ENCODE measurements around the gene BPNT1. TPM values are rescaled to one million over a fixed set of nuclear protein-coding genes. Genes with fewer than 3 reads are reported as not detected.

BPNT1 gene
- total and polyA plus RNA-seq, 2 donors (not counting 3 experiments of a cell fraction or from before 2014, with no cell fraction given) = 20.3 to 29.0 TPM

- POLR2A ChIA-PET = no interaction called here
- Histone ChIP-seq H3K27me3 (ENCODE audit: control insufficient read depth in 2 of 2, insufficient read depth in 2 of 2, low read length in 2 of 2) (no peaks in the 10 kb centered on the region), H3K9ac (replicated peaks; ENCODE audit: extremely low read depth, insufficient read depth, low read length) (no peak overlapping the region), H3K9me3 (replicated peaks; ENCODE audit: control insufficient read depth, insufficient read depth, low read length) (no peaks in the 10 kb centered on the region), H3K27ac (ENCODE audit: insufficient read depth, low read depth, low read length) (no peak overlapping the region), H4K20me1 (replicated peaks; ENCODE audit: control insufficient read depth, extremely low read depth, insufficient read depth, low read length) (no peaks in the 10 kb centered on the region), H3K79me2 (ENCODE audit: control insufficient read depth, insufficient read depth, low read length) (no peaks in the 10 kb centered on the region), H3K36me3 (ENCODE audit: control insufficient read depth in 2 of 2, extremely low read depth in 1 of 2, insufficient read depth in 2 of 2, low read length in 2 of 2) (peaks cover 4% of the 10 kb centered on the region in 2 experiments), H3K4me2 (ENCODE audit: insufficient read depth, low read length) (no peak overlapping the region), H3K9me1 (replicated peaks; ENCODE audit: control insufficient read depth, extremely low read depth, insufficient read depth, low read length) (no peaks in the 10 kb centered on the region), H2AFZ (ENCODE audit: low read depth, low read length) (no peak overlapping the region), H3K4me1 (ENCODE audit: control insufficient read depth, extremely low read depth, insufficient read depth, low read length) (no peaks in the 10 kb centered on the region), H3K4me3 (replicated peaks in 1 of 3; ENCODE audit: insufficient read depth in 1 of 3, low read depth in 1 of 3, low read length in 3 of 3) (no peak overlapping the region)
- BruUV-seq (replicated peaks) = no TSS peak
- no peak for DNase-seq (ENCODE audit: low read depth, low spot score)
- CTCF ChIA-PET = interaction anchor here (0.7 to 4.6 kb wide), 16 partner anchors 9 to 135 kb away, joined by 3 to 22 read pairs (median 4); partner anchors contain the start of gene BPNT1
- FAIRE-seq = no peak
- dilution Hi-C loops (cut with MboI; ENCODE audit: extremely low pct_ligation_motif_present, low sequenced_read_pairs) (no loop called here), intact Hi-C loops (cut with micrococcal nuclease) (loop anchor here (2.0 kb wide), 1 partner anchor 134 kb away; no protein-coding TSS in a partner anchor)
- TF ChIP-seq MYC (IDR thresholded peaks at IDR 0.05; ENCODE audit: low read depth, low read length) (no peak), CTCF (IDR thresholded peaks at IDR 0.05; ENCODE audit: extremely low read depth in 1 of 2, insufficient read depth in 1 of 2, low read depth in 1 of 2, low read length in 2 of 2) (no peak), POLR2A (IDR thresholded peaks at IDR 0.05; ENCODE audit: low read depth, low read length) (no peak), MAX (IDR thresholded peaks at IDR 0.05; ENCODE audit: insufficient read depth, insufficient read length) (no peak), JUN (IDR thresholded peaks at IDR 0.05; ENCODE audit: borderline replicate concordance, insufficient read depth, insufficient read length, low read depth) (no peak), POLR2AphosphoS5 (IDR thresholded peaks at IDR 0.05; ENCODE audit: insufficient read depth, low read depth, low read length) (no peak), GATA2 (IDR thresholded peaks at IDR 0.05; ENCODE audit: insufficient read depth, insufficient read length, low read depth, low read length) (no peak), FOS (IDR thresholded peaks at IDR 0.05; ENCODE audit: borderline replicate concordance, insufficient read depth, low read length) (no peak), EZH2 (IDR thresholded peaks at IDR 0.05; ENCODE audit: borderline replicate concordance, low read depth, low read length, severe bottlenecking) (no peak)
Measured at GRCh38 chr1:220124542-220124941, 35.0 kb upstream of the BPNT1 start.

All from endothelial cell of umbilical vein (primary cell).